ENCODE data around the gene LAMA2.

The LAMA2 gene

GRCh38 chr6:128930321-128930720, 47.4 kb downstream of the LAMA2 start:
- H3K27ac ChIP-seq = no peak overlapping the region
- H3K4me3 ChIP-seq = no peak overlapping the region
- no peak for DNase-seq (ENCODE audit: low spot score)
- no peak for TF ChIP-seq CTCF (IDR thresholded peaks at IDR 0.05)

GRCh38 chr6:128932061-128932460, 49.1 kb downstream of the LAMA2 start:
- no peak for TF ChIP-seq CTCF (IDR thresholded peaks at IDR 0.05)
- Histone ChIP-seq H3K27ac (no peak overlapping the region), H3K4me3 (no peak overlapping the region)
- no peak for DNase-seq (ENCODE audit: low spot score)

- no peak overlapping the region for H3K27ac ChIP-seq
- no peak for TF ChIP-seq CTCF (IDR thresholded peaks at IDR 0.05)
- no peak for DNase-seq (ENCODE audit: low spot score)
- H3K4me3 ChIP-seq = no peak overlapping the region
These were observed 67.9 kb downstream of the LAMA2 start for GRCh38 chr6:128950864-128951263.

GRCh38 chr6:128952902-128953301, 70.0 kb downstream of the LAMA2 start:
- no peak for TF ChIP-seq CTCF (IDR thresholded peaks at IDR 0.05)
- Histone ChIP-seq H3K27ac (no peak overlapping the region), H3K4me3 (no peak overlapping the region)
- DNase-seq (ENCODE audit: low spot score) = no peak

- no peak overlapping the region for H3K4me3 ChIP-seq
- no peak overlapping the region for H3K27ac ChIP-seq
- DNase-seq (ENCODE audit: low spot score) = no peak
- TF ChIP-seq CTCF (IDR thresholded peaks at IDR 0.05) = no peak
These were observed 71.5 kb downstream of the LAMA2 start for GRCh38 chr6:128954308-128955043.

- TF ChIP-seq CTCF (IDR thresholded peaks at IDR 0.05) = no peak
- Histone ChIP-seq H3K4me3 (no peak overlapping the region), H3K27ac (no peak overlapping the region)
- DNase-seq (ENCODE audit: low spot score) = no peak
These were observed 80.6 kb downstream of the LAMA2 start for GRCh38 chr6:128963561-128963960.

GRCh38 chr6:128964233-128964755, 81.4 kb downstream of the LAMA2 start:
- H3K27ac ChIP-seq = no peak overlapping the region
- H3K4me3 ChIP-seq = no peak overlapping the region
- no peak for TF ChIP-seq CTCF (IDR thresholded peaks at IDR 0.05)
- DNase-seq (ENCODE audit: low spot score) = no peak

Data from coronary artery (tissue), 2 donors.